Measurements from ENCODE around the gene CCNF.

Gene CCNF

GRCh38 chr16:2456551-2457153 lies 27.4 kb downstream of the CCNF start:
- no peak for DNase-seq (ENCODE audit: low read depth in 4 of 4, low spot score in 1 of 4)

- no peak for DNase-seq (ENCODE audit: low read depth in 4 of 4, low spot score in 1 of 4)
Observed at GRCh38 chr16:2457267-2457666, 28.0 kb downstream of the CCNF start.

GRCh38 chr16:2457946-2458345 lies 28.7 kb downstream of the CCNF start:
- no peak for DNase-seq (ENCODE audit: low read depth in 4 of 4, low spot score in 1 of 4)

GRCh38 chr16:2458887-2459646 lies 29.8 kb downstream of the CCNF start:
- no peak for DNase-seq (ENCODE audit: low read depth in 4 of 4, low spot score in 1 of 4)

- peak; percentile 95 to 99 (median 98) for DNase-seq (ENCODE audit: low read depth in 4 of 4, low spot score in 1 of 4)
Observed at GRCh38 chr16:2459647-2460390, 30.6 kb downstream of the CCNF start, which contains the start of gene TEDC2. Gene TEDC2 (plus strand): TSS chr16:2460109. CDS start chr16:2460145, 36 bp downstream.

GRCh38 chr16:2460391-2460713 lies 31.1 kb downstream of the CCNF start:
- no peak for DNase-seq (ENCODE audit: low read depth in 4 of 4, low spot score in 1 of 4)

- no peak for DNase-seq (ENCODE audit: low read depth in 4 of 4, low spot score in 1 of 4)
Observed at GRCh38 chr16:2460916-2461315, 31.7 kb downstream of the CCNF start.

GRCh38 chr16:2462031-2462866 lies 33.0 kb downstream of the CCNF start:
- DNase-seq (ENCODE audit: low read depth in 4 of 4, low spot score in 1 of 4): no peak

GRCh38 chr16:2464333-2464732 lies 35.1 kb downstream of the CCNF start:
- no peak for DNase-seq (ENCODE audit: low read depth in 4 of 4, low spot score in 1 of 4)

- no peak for DNase-seq (ENCODE audit: low read depth in 4 of 4, low spot score in 1 of 4)
Observed at GRCh38 chr16:2465653-2466415, 36.6 kb downstream of the CCNF start.

- no peak for DNase-seq (ENCODE audit: low read depth in 4 of 4, low spot score in 1 of 4)
Observed at GRCh38 chr16:2466667-2467527, 37.6 kb downstream of the CCNF start.

GRCh38 chr16:2467528-2468232 lies 38.4 kb downstream of the CCNF start:
- no peak for DNase-seq (ENCODE audit: low read depth in 4 of 4, low spot score in 1 of 4)

GRCh38 chr16:2468233-2468724 lies 39.0 kb downstream of the CCNF start:
- DNase-seq (ENCODE audit: low read depth in 4 of 4, low spot score in 1 of 4): no peak

GRCh38 chr16:2468725-2469398 lies 39.6 kb downstream of the CCNF start:
- no peak for DNase-seq (ENCODE audit: low read depth in 4 of 4, low spot score in 1 of 4)

GRCh38 chr16:2469399-2470233 lies 40.4 kb downstream of the CCNF start:
- no peak for DNase-seq (ENCODE audit: low read depth in 4 of 4, low spot score in 1 of 4)

GRCh38 chr16:2470234-2470601 lies 41.0 kb downstream of the CCNF start:
- DNase-seq (ENCODE audit: low read depth in 4 of 4, low spot score in 1 of 4): no peak

GRCh38 chr16:2470603-2471015 lies 41.4 kb downstream of the CCNF start:
- no peak for DNase-seq (ENCODE audit: low read depth in 4 of 4, low spot score in 1 of 4)

Measured in stimulated activated CD4-positive, alpha-beta T cell treated with anti-CD3 and anti-CD28 coated beads, Interleukin-1b, Interleukin-23, amount 100 ng/mL, for 24 hours (primary cell).